Esophagus muscularis mucosa (tissue), 4 donors: ENCODE data around the gene CAMTA1.

ENCODE experiments used
- CTCF ChIP-seq, 3 experiments: fragments of 200-600 bp in 2 of 3; fragments of 450-650 bp in 1 of 3; sonication (generic) in 2 of 3; IDR thresholded peaks; one replicate each; pipeline ENCODE4 v1.5.1; 2017 to 2019; ENCODE audit warnings: antibody characterized with exemption in 3 of 3, mild to moderate bottlenecking in 2 of 3, moderate library complexity in 1 of 3
- EP300 ChIP-seq: sonication (generic); formaldehyde crosslinking; IDR thresholded peaks from one replicate; pipeline ENCODE4 v1.6.1; 2017; ENCODE audit warnings: antibody characterized with exemption
- POLR2A ChIP-seq: fragments of 450-650 bp; IDR thresholded peaks from one replicate; pipeline ENCODE4 v1.6.1; 2017; ENCODE audit warnings: antibody characterized with exemption, moderate library complexity, mild to moderate bottlenecking, low read depth

DNA sequence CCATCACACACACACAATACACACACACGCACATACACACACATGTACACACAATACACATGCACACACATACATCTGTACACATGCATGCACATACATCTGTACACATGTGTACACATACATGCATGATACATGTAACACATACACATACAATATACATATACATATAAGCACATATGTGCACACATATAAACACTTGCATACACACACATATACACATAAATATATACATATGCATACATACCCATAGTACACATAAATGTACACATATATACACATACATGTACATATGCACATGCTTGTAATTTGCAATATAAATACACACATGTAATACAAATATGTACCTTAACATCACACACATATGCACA lies 703.2 kb downstream of the CAMTA1 start:
- TF ChIP-seq CTCF (IDR thresholded peaks at IDR 0.05): no peak
- TF ChIP-seq POLR2A: no peak
- TF ChIP-seq EP300: no peak
